Measurements from ENCODE around the gene SLC35D3.

Gene SLC35D3

GRCh38 chr6:136923954-136924673 lies 2.0 kb downstream of the SLC35D3 start:
- Histone ChIP-seq H3K9me3 (ENCODE audit: insufficient read depth, low read length) (no peaks in the 10 kb centered on the region), H3K4me1 (ENCODE audit: insufficient read depth, insufficient read length) (no peaks in the 10 kb centered on the region), H3K36me3 (ENCODE audit: insufficient read depth, insufficient read length, low read length) (no peaks in the 10 kb centered on the region), H3K9ac (ENCODE audit: insufficient read length, low read depth) (no peak overlapping the region), H3K4me3 (ENCODE audit: insufficient read length, low read depth) (no peak overlapping the region), H3K27me3 (ENCODE audit: insufficient read depth, insufficient read length) (peaks cover 52% of the 10 kb centered on the region)
- DNase-seq (ENCODE audit: low read depth, low spot score): no peak
- no peak for TF ChIP-seq YY1 (IDR thresholded peaks at IDR 0.05; ENCODE audit: insufficient read depth, insufficient read length)
- TF ChIP-seq SUZ12 (IDR thresholded peaks at IDR 0.05; ENCODE audit: extremely low read depth, insufficient read depth, insufficient read length): no peak
- TF ChIP-seq ZNF274 (IDR thresholded peaks at IDR 0.05; ENCODE audit: low read depth, low read length): no peak

GRCh38 chr6:136926383-136926782 lies 4.3 kb downstream of the SLC35D3 start:
- peaks cover 29% of the 10 kb centered on the region for H3K27me3 ChIP-seq (ENCODE audit: insufficient read depth, insufficient read length)
- no peaks in the 10 kb centered on the region for H3K36me3 ChIP-seq (ENCODE audit: insufficient read depth, insufficient read length, low read length)
- no peak overlapping the region for H3K4me3 ChIP-seq (ENCODE audit: insufficient read length, low read depth)
- H3K4me1 ChIP-seq (ENCODE audit: insufficient read depth, insufficient read length): no peaks in the 10 kb centered on the region
- DNase-seq (ENCODE audit: low read depth, low spot score): no peak
- TF ChIP-seq YY1 (IDR thresholded peaks at IDR 0.05; ENCODE audit: insufficient read depth, insufficient read length) (no peak), ZNF274 (IDR thresholded peaks at IDR 0.05; ENCODE audit: low read depth, low read length) (no peak), SUZ12 (IDR thresholded peaks at IDR 0.05; ENCODE audit: extremely low read depth, insufficient read depth, insufficient read length) (no peak)
- H3K9ac ChIP-seq (ENCODE audit: insufficient read length, low read depth): no peak overlapping the region
- no peaks in the 10 kb centered on the region for H3K9me3 ChIP-seq (ENCODE audit: insufficient read depth, low read length)

GRCh38 chr6:136927292-136927691 lies 5.2 kb downstream of the SLC35D3 start:
- no peaks in the 10 kb centered on the region for H3K36me3 ChIP-seq (ENCODE audit: insufficient read depth, insufficient read length, low read length)
- peaks cover 20% of the 10 kb centered on the region for H3K27me3 ChIP-seq (ENCODE audit: insufficient read depth, insufficient read length)
- H3K9me3 ChIP-seq (ENCODE audit: insufficient read depth, low read length): no peaks in the 10 kb centered on the region
- no peak for DNase-seq (ENCODE audit: low read depth, low spot score)
- TF ChIP-seq YY1 (IDR thresholded peaks at IDR 0.05; ENCODE audit: insufficient read depth, insufficient read length) (no peak), SUZ12 (IDR thresholded peaks at IDR 0.05; ENCODE audit: extremely low read depth, insufficient read depth, insufficient read length) (no peak), ZNF274 (IDR thresholded peaks at IDR 0.05; ENCODE audit: low read depth, low read length) (no peak)
- no peak overlapping the region for H3K9ac ChIP-seq (ENCODE audit: insufficient read length, low read depth)
- no peak overlapping the region for H3K4me3 ChIP-seq (ENCODE audit: insufficient read length, low read depth)
- H3K4me1 ChIP-seq (ENCODE audit: insufficient read depth, insufficient read length): no peaks in the 10 kb centered on the region

DNA sequence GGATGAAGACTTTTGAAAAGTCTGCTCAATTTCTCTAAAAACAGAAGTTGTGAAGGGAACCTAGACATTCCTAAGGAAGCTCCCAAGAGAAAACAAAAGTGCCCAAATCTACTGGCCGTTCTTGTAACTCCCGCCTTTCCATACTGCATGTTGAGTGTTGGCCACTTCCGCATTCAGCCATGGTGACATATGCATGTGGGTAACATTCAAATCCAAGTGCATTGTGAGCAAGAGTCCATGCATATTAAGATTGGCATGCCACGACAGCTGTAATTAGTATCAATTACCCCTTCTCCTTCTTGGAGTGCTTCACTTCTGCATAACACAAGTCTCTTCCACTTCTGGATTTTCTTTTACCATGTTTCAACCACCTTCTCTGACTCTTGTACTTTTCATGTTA lies 8.4 kb downstream of the SLC35D3 start:
- H3K9ac ChIP-seq (ENCODE audit: insufficient read length, low read depth): no peak overlapping the region
- no peaks in the 10 kb centered on the region for H3K27me3 ChIP-seq (ENCODE audit: insufficient read depth, insufficient read length)
- no peak overlapping the region for H3K4me3 ChIP-seq (ENCODE audit: insufficient read length, low read depth)
- no peaks in the 10 kb centered on the region for H3K4me1 ChIP-seq (ENCODE audit: insufficient read depth, insufficient read length)
- no peak for TF ChIP-seq ZNF274 (IDR thresholded peaks at IDR 0.05; ENCODE audit: low read depth, low read length)
- TF ChIP-seq SUZ12 (IDR thresholded peaks at IDR 0.05; ENCODE audit: extremely low read depth, insufficient read depth, insufficient read length): no peak
- no peaks in the 10 kb centered on the region for H3K36me3 ChIP-seq (ENCODE audit: insufficient read depth, insufficient read length, low read length)
- no peak for DNase-seq (ENCODE audit: low read depth, low spot score)
- H3K9me3 ChIP-seq (ENCODE audit: insufficient read depth, low read length): no peaks in the 10 kb centered on the region

GRCh38 chr6:136932599-136932998 lies 10.5 kb downstream of the SLC35D3 start:
- Histone ChIP-seq H3K9ac (ENCODE audit: insufficient read length, low read depth) (no peak overlapping the region), H3K9me3 (ENCODE audit: insufficient read depth, low read length) (no peaks in the 10 kb centered on the region), H3K4me3 (ENCODE audit: insufficient read length, low read depth) (no peak overlapping the region), H3K36me3 (ENCODE audit: insufficient read depth, insufficient read length, low read length) (no peaks in the 10 kb centered on the region), H3K27me3 (ENCODE audit: insufficient read depth, insufficient read length) (no peaks in the 10 kb centered on the region), H3K4me1 (ENCODE audit: insufficient read depth, insufficient read length) (no peaks in the 10 kb centered on the region)
- no peak for TF ChIP-seq ZNF274 (IDR thresholded peaks at IDR 0.05; ENCODE audit: low read depth, low read length)
- no peak for TF ChIP-seq SUZ12 (IDR thresholded peaks at IDR 0.05; ENCODE audit: extremely low read depth, insufficient read depth, insufficient read length)
- no peak for TF ChIP-seq YY1 (IDR thresholded peaks at IDR 0.05; ENCODE audit: insufficient read depth, insufficient read length)
- no peak for DNase-seq (ENCODE audit: low read depth, low spot score)

GRCh38 chr6:136945072-136945471 lies 23.0 kb downstream of the SLC35D3 start:
- H3K9ac ChIP-seq (ENCODE audit: insufficient read length, low read depth): no peak overlapping the region
- no peaks in the 10 kb centered on the region for H3K36me3 ChIP-seq (ENCODE audit: insufficient read depth, insufficient read length, low read length)
- TF ChIP-seq SUZ12 (IDR thresholded peaks at IDR 0.05; ENCODE audit: extremely low read depth, insufficient read depth, insufficient read length): no peak
- TF ChIP-seq YY1 (IDR thresholded peaks at IDR 0.05; ENCODE audit: insufficient read depth, insufficient read length): no peak
- TF ChIP-seq ZNF274 (IDR thresholded peaks at IDR 0.05; ENCODE audit: low read depth, low read length): no peak
- no peak for DNase-seq (ENCODE audit: low read depth, low spot score)
- no peaks in the 10 kb centered on the region for H3K27me3 ChIP-seq (ENCODE audit: insufficient read depth, insufficient read length)
- H3K9me3 ChIP-seq (ENCODE audit: insufficient read depth, low read length): no peaks in the 10 kb centered on the region; the same call in 1 of the 2 replicates
- H3K4me1 ChIP-seq (ENCODE audit: insufficient read depth, insufficient read length): no peaks in the 10 kb centered on the region
- no peak overlapping the region for H3K4me3 ChIP-seq (ENCODE audit: insufficient read length, low read depth)

DNA sequence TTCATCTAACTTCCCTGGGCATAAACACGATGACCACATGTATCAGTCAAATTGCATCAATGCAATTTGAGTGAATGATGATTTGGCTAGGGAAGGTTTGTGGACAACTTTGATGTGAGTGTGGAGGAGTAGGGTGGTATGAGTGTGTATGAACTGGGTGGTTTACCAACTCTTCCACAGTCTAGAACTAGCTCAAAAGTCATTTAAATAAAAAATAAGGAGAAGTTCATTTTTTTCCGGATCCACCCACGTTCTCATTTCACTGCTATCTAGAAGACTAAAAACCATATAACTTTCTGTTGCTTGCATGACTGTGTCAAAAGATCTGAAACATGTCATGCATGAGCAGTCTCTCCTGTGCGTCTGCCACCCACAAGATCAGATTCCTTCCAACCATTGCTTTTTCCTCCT lies 23.6 kb downstream of the SLC35D3 start:
- H3K4me3 ChIP-seq (ENCODE audit: insufficient read length, low read depth): no peak overlapping the region
- TF ChIP-seq SUZ12 (IDR thresholded peaks at IDR 0.05; ENCODE audit: extremely low read depth, insufficient read depth, insufficient read length): no peak
- TF ChIP-seq YY1 (IDR thresholded peaks at IDR 0.05; ENCODE audit: insufficient read depth, insufficient read length): no peak
- no peak for TF ChIP-seq ZNF274 (IDR thresholded peaks at IDR 0.05; ENCODE audit: low read depth, low read length)
- DNase-seq (ENCODE audit: low read depth, low spot score): no peak

More for the DNA sequence above, 23.6 kb downstream of the SLC35D3 start:
- no peaks in the 10 kb centered on the region; the same call in 1 of the 2 replicates for H3K9me3 ChIP-seq (ENCODE audit: insufficient read depth, low read length)
- H3K4me1 ChIP-seq (ENCODE audit: insufficient read depth, insufficient read length): no peaks in the 10 kb centered on the region
- H3K36me3 ChIP-seq (ENCODE audit: insufficient read depth, insufficient read length, low read length): no peaks in the 10 kb centered on the region
- H3K9ac ChIP-seq (ENCODE audit: insufficient read length, low read depth): no peak overlapping the region
- no peaks in the 10 kb centered on the region for H3K27me3 ChIP-seq (ENCODE audit: insufficient read depth, insufficient read length)

Measured in NT2/D1 (cell line).